Suprapubic skin (tissue), 4 donors: Measurements from ENCODE around the gene PPP1CA. TPM values are rescaled to one million over a fixed set of nuclear protein-coding genes. Genes with fewer than 3 reads are reported as not detected.

Experiments
- DNase-seq, 2 donors: peaks; one replicate each; pipeline ENCODE4 v3.0.0-alpha.2; 2019; ENCODE audit warnings: low spot score in 2 of 2
- H3K27ac ChIP-seq: fragments of 200-600 bp; sonication (generic); one replicate; pipeline ENCODE4 v1.5.1; 2019
- H3K27me3 ChIP-seq: fragments of 200-600 bp; sonication (generic); one replicate; pipeline ENCODE4 v1.5.1; 2019
- H3K36me3 ChIP-seq: fragments of 200-600 bp; sonication (generic); one replicate; pipeline ENCODE4 v1.5.1; 2019
- H3K4me1 ChIP-seq: fragments of 200-600 bp; sonication (generic); one replicate; pipeline ENCODE4 v1.5.1; 2019
- H3K4me3 ChIP-seq: fragments of 200-600 bp; sonication (generic); one replicate; pipeline ENCODE4 v1.5.1; 2019; ENCODE audit warnings: mild to moderate bottlenecking
- H3K9me3 ChIP-seq: fragments of 200-600 bp; sonication (generic); one replicate; pipeline ENCODE4 v1.5.1; 2019
- EP300 ChIP-seq: sonication (generic); formaldehyde crosslinking; IDR thresholded peaks from one replicate; pipeline ENCODE4 v1.6.1; 2017; ENCODE audit warnings: antibody characterized with exemption
- POLR2A ChIP-seq, 2 donors: fragments of 450-650 bp; IDR thresholded peaks; one replicate each; pipeline ENCODE4 v1.6.1; 2017; ENCODE audit warnings: antibody characterized with exemption in 2 of 2, mild to moderate bottlenecking in 2 of 2, moderate library complexity in 2 of 2
- POLR2AphosphoS5 ChIP-seq, 3 donors: sonication (generic); formaldehyde crosslinking; IDR thresholded peaks; one replicate each; pipeline ENCODE4 v1.6.1; 2017; ENCODE audit warnings: antibody characterized with exemption in 3 of 3
- WGBS: methylation state at CpG from one replicate; pipeline ENCODE4 v1.1.5; 2018; 5-methylcytosine and 5-hydroxymethylcytosine counted together
- total RNA-seq, 4 donors: library from RNA; depleted of rRNA; stranded (reverse); fragments of >200 nt; gene quantifications; one replicate each; pipeline ENCODE4 v1.1.0, GENCODE V29; 2016
- TF ChIP-seq, protein P1 (sequence below), 2 donors: fragments of 200-600 bp in 1 of 2; fragments of 450-650 bp in 1 of 2; sonication (generic) in 1 of 2; IDR thresholded peaks; one replicate each; pipeline ENCODE4 v1.5.1; 2016 to 2019; ENCODE audit warnings: antibody characterized with exemption in 2 of 2, mild to moderate bottlenecking in 1 of 2, moderate library complexity in 1 of 2

PPP1CA gene
- total RNA-seq, 4 donors from 2014 or later, result 75.6 to 158 (median 121) TPM

DNA sequence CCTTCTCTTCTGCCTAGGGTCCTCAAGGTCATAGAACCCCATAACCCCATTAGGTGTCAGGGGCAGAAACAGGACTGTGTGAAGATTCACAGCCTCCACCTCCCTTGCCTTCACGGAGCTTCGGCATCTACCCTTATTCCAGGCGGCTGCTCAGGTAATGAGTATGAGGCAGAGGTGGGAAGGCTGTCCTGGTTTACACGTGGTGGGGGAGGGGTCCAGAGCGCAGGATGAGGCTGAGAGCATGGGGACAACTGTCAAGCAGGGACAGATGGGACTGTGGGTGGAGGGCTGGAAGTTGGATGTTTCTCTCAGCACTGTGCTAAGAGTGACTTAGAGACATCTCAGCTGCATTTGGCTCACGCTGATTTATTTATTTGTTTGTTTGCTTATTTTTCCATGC, 14.1 kb downstream of the PPP1CA start:
- H3K27me3 ChIP-seq, result no peaks in the 10 kb centered on the region
- TF ChIP-seq EP300 (no peak), POLR2A (IDR thresholded peaks at IDR 0.05) (no peak), POLR2AphosphoS5 (IDR thresholded peaks at IDR 0.05) (no peak)
- TF ChIP-seq, protein P1, sequence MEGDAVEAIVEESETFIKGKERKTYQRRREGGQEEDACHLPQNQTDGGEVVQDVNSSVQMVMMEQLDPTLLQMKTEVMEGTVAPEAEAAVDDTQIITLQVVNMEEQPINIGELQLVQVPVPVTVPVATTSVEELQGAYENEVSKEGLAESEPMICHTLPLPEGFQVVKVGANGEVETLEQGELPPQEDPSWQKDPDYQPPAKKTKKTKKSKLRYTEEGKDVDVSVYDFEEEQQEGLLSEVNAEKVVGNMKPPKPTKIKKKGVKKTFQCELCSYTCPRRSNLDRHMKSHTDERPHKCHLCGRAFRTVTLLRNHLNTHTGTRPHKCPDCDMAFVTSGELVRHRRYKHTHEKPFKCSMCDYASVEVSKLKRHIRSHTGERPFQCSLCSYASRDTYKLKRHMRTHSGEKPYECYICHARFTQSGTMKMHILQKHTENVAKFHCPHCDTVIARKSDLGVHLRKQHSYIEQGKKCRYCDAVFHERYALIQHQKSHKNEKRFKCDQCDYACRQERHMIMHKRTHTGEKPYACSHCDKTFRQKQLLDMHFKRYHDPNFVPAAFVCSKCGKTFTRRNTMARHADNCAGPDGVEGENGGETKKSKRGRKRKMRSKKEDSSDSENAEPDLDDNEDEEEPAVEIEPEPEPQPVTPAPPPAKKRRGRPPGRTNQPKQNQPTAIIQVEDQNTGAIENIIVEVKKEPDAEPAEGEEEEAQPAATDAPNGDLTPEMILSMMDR (IDR thresholded peaks at IDR 0.05), result no peak
- H3K9me3 ChIP-seq, result no peaks in the 10 kb centered on the region
- DNase-seq, result no peak
- H3K36me3 ChIP-seq, result no peaks in the 10 kb centered on the region
- WGBS, result 59% methylated on average over 6 of the region's 6 CpGs
- no peak overlapping the region for H3K27ac ChIP-seq
- H3K4me1 ChIP-seq, result peaks cover 29% of the 10 kb centered on the region
- H3K4me3 ChIP-seq, result no peak overlapping the region

DNA sequence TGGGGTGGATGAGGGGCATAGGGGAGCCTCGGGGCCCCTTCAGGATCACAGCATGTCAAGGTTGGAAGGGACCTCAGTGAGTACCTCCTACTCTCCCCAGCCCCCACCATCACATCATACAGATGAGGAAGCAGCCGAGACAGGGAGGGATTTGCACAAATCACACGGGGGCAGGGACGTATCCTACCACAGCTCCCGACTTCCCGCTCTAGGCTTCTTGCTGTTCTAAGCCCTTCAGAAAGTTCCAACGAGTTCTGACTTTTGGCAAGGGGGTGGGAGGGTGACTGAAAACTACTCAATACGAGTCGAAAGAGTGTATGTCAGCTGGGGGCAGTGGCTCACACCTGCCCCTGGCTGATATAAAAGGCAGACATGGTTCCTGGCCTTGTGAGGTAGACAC, 14.6 kb downstream of the PPP1CA start:
- no peak overlapping the region for H3K27ac ChIP-seq
- TF ChIP-seq, protein P1 (IDR thresholded peaks at IDR 0.05), result no peak
- no peak for TF ChIP-seq POLR2AphosphoS5 (IDR thresholded peaks at IDR 0.05)
- no peak for TF ChIP-seq EP300
- TF ChIP-seq POLR2A (IDR thresholded peaks at IDR 0.05), result no peak
- DNase-seq, result no peak
- H3K36me3 ChIP-seq, result no peaks in the 10 kb centered on the region
- H3K9me3 ChIP-seq, result no peaks in the 10 kb centered on the region
- WGBS, result 56% methylated on average over 9 of the region's 9 CpGs
- no peaks in the 10 kb centered on the region for H3K27me3 ChIP-seq
- peaks cover 25% of the 10 kb centered on the region for H3K4me1 ChIP-seq
- no peak overlapping the region for H3K4me3 ChIP-seq

DNA sequence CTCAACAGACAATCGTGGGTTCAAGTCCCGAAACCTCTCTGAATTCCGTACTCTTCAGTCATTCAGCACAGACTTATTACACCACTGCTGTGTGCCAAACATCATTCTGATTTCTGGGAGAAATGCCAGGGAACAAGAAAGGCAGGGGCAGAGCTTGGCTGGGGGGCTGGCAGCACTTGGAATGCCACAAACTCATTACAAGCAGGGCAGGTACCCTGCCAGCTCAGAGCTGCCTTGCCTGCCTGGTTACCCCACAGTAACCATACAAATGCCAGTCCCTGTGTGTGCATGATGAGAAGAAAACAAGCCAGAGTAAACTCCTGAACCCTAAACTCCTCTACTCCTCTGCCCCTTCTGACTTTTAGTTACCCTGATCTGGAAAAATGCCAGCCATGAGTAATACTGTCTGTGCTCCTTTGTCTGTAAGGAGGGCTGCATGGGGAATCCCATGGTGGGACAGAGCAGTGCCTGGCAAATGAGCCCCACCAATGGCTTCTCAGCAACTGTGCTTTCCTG, 16.7 kb downstream of the PPP1CA start:
- Histone ChIP-seq H3K36me3 (no peaks in the 10 kb centered on the region), H3K4me1 (peaks cover 21% of the 10 kb centered on the region), H3K4me3 (no peak overlapping the region), H3K9me3 (no peaks in the 10 kb centered on the region), H3K27me3 (no peaks in the 10 kb centered on the region), H3K27ac (no peak overlapping the region)
- TF ChIP-seq POLR2A (IDR thresholded peaks at IDR 0.05) (no peak), POLR2AphosphoS5 (IDR thresholded peaks at IDR 0.05) (no peak), EP300 (no peak)
- TF ChIP-seq, protein P1 (IDR thresholded peaks at IDR 0.05), result no peak
- DNase-seq, result no peak
- 72% methylated on average over 3 of the region's 3 CpGs for WGBS

DNA sequence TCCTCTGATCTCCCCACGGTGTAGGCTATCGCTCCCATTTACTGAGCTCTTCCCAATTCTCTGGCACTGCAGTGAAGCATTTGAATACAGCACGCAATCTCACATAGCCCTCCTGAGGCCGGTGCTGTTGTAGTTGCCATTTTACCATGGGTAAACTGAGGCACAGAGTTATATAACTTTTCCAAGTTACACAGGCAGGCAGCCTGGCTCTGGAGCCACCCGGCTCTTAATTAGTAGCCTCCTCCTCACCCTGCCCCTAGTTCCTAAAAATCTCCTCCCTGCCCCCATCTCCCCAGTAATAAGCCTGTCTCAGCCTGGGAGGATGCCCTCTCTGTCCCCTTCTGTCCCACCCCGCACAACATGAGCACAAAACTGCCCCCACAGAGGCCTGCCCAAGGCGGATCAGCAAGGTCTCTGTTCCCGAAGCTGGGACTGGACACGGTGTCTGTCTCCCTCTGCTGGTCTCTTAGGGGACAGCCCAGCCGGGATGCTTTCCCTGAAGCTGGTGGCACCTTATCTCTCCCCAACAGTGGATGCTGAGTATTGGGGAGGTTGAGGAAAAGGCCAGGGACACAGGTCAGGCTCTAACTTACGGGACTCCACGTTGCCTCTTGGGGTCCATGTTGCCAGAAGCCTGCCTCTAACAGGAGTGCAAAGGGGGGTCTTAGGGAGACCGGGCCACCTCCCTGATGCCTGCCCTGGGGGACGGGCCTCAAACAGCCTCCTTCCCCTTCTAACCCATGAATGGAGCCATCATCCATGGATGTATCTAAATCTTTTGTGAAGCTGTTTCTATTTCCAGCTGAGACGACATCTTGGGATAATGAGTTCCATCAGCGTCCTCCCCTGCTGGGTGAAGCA, 19.2 kb downstream of the PPP1CA start:
- 46% methylated on average over 14 of the region's 16 CpGs for WGBS
- H3K9me3 ChIP-seq, result no peaks in the 10 kb centered on the region
- no peaks in the 10 kb centered on the region for H3K36me3 ChIP-seq
- no peak overlapping the region for H3K27ac ChIP-seq
- peaks cover 39% of the 10 kb centered on the region for H3K4me1 ChIP-seq
- peak; percentile 90 to 92 for DNase-seq
- TF ChIP-seq POLR2AphosphoS5 (IDR thresholded peaks at IDR 0.05), result no peak
- TF ChIP-seq, protein P1 (IDR thresholded peaks at IDR 0.05), result peak; percentile 90 to 96
- TF ChIP-seq EP300, result no peak
- TF ChIP-seq POLR2A (IDR thresholded peaks at IDR 0.05), result no peak
- H3K27me3 ChIP-seq, result no peaks in the 10 kb centered on the region
- H3K4me3 ChIP-seq, result no peak overlapping the region

DNA sequence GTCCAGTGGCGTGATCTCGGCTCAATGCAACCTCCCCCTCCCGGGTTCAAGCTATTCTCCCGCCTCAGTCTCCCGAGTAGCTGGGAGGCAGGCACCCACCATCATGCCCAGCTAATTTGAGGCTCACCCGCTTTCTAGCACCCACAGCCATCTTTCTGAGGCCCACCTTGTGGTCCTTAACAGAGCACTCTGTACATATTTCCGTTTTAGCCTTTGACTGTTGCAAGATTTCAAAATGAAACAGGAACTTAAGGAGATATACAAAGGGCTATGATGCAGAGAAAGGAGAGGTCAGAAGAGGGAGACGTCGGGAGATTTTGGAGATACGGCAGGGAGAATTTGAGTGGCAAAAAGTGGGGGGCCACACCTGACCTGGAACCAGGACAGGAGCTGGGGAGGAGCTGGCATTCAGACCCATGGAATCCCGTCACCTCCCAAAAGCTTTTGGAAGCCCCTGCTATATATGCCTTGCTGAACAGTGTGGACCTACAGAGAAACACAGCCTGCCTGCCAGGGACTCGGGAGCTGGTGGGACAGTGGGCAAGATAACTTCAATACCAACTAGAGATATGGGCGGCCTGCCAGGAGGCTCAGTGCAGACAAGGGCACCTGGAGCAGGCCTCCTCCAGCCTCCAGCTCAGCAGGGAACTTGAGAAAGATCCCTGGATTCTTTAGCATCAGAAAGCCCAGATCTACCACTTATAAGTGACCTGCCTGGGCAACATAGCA, 20.2 kb downstream of the PPP1CA start:
- H3K9me3 ChIP-seq, result no peaks in the 10 kb centered on the region
- WGBS, result 75% methylated on average over 13 of the region's 13 CpGs
- H3K27me3 ChIP-seq, result no peaks in the 10 kb centered on the region
- H3K4me1 ChIP-seq, result peaks cover 39% of the 10 kb centered on the region
- no peak overlapping the region for H3K27ac ChIP-seq
- peak in 1 of 2 donors; percentile 73 for DNase-seq
- no peak overlapping the region for H3K4me3 ChIP-seq
- H3K36me3 ChIP-seq, result no peaks in the 10 kb centered on the region
- TF ChIP-seq, protein P1 (IDR thresholded peaks at IDR 0.05), result no peak
- TF ChIP-seq POLR2AphosphoS5 (IDR thresholded peaks at IDR 0.05) (no peak), POLR2A (IDR thresholded peaks at IDR 0.05) (no peak), EP300 (no peak)
